Stomach smooth muscle (tissue), 2 donors: ENCODE results near the gene SMYD1.

Source experiments
- H3K27ac ChIP-seq: one replicate; pipeline ENCODE4 v1.7.0; 2013; ENCODE audit warnings: mild to moderate bottlenecking, low read length, inconsistent platforms
- H3K27me3 ChIP-seq, 2 donors: one replicate each; pipeline ENCODE4 v1.7.0; 2013; ENCODE audit warnings: low read length in 2 of 2; ENCODE audit not compliant: insufficient read depth in 2 of 2, control insufficient read depth in 1 of 2
- H3K36me3 ChIP-seq, 2 donors: one replicate each; pipeline ENCODE4 v1.7.0; 2013; ENCODE audit warnings: low read length in 2 of 2; ENCODE audit not compliant: control insufficient read depth in 2 of 2, insufficient read depth in 2 of 2
- H3K4me1 ChIP-seq: one replicate; pipeline ENCODE4 v1.7.0; 2013; ENCODE audit warnings: low read length; ENCODE audit not compliant: control insufficient read depth, insufficient read depth
- H3K4me3 ChIP-seq, 2 donors: one replicate each; pipeline ENCODE4 v1.7.0; 2013; ENCODE audit warnings: low read length in 2 of 2
- H3K9ac ChIP-seq, 2 donors: one replicate each; pipeline ENCODE4 v1.7.0; 2013; ENCODE audit warnings: low read length in 2 of 2, mild to moderate bottlenecking in 1 of 2
- H3K9me3 ChIP-seq, 2 donors: one replicate each; pipeline ENCODE4 v1.7.0; 2013; ENCODE audit warnings: low read length in 2 of 2; ENCODE audit not compliant: control insufficient read depth in 2 of 2
- donor health status: healthy.
- donor health status: Pancreatic carcinoma.

The SMYD1 gene

DNA sequence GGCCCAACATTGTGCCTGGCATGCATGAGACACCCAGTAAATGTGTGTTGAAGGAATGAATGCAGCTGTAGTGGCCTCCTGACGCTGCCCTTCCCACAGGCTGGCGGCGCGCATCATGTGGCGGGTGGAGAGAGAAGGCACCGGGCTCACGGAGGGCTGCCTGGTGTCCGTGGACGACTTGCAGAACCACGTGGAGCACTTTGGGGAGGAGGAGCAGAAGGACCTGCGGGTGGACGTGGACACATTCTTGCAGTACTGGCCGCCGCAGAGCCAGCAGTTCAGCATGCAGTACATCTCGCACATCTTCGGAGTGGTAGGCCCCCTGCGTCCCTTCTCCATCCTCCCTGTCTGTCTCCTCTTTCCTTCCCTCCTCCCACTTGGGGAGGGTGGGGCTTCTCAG is 20.1 kb downstream of the SMYD1 start:
- Histone ChIP-seq H3K27ac (no peak overlapping the region), H3K4me1 (no peaks in the 10 kb centered on the region), H3K9ac (no peak overlapping the region), H3K27me3 (no peaks in the 10 kb centered on the region), H3K36me3 (peaks cover 29 to 40% of the 10 kb centered on the region in 2 donors), H3K4me3 (no peak overlapping the region), H3K9me3 (no peaks in the 10 kb centered on the region)

DNA sequence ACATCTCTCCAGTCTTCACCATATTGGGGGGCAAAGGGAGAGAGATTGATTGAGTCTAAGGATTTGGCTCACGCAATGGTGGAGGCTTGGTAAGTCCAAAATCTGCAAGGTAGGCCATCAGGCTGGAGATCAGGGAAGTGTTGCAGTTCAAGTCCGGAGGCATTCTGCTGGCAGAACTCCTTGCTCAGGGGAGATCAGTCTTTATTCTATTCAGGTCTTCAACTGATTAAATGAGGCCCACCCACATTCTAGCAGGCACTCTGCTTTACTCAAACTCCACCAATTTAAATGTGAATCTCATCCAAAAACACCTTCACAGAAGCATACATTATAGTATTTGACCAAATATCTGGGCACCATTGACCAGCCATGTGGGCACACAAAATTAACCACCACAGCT is 21.4 kb downstream of the SMYD1 start:
- H3K4me1 ChIP-seq, result no peaks in the 10 kb centered on the region
- no peaks in the 10 kb centered on the region for H3K27me3 ChIP-seq
- H3K27ac ChIP-seq, result no peak overlapping the region
- H3K36me3 ChIP-seq, result peaks cover 29 to 42% of the 10 kb centered on the region in 2 donors
- H3K9ac ChIP-seq, result no peak overlapping the region
- no peaks in the 10 kb centered on the region for H3K9me3 ChIP-seq
- no peak overlapping the region for H3K4me3 ChIP-seq

DNA sequence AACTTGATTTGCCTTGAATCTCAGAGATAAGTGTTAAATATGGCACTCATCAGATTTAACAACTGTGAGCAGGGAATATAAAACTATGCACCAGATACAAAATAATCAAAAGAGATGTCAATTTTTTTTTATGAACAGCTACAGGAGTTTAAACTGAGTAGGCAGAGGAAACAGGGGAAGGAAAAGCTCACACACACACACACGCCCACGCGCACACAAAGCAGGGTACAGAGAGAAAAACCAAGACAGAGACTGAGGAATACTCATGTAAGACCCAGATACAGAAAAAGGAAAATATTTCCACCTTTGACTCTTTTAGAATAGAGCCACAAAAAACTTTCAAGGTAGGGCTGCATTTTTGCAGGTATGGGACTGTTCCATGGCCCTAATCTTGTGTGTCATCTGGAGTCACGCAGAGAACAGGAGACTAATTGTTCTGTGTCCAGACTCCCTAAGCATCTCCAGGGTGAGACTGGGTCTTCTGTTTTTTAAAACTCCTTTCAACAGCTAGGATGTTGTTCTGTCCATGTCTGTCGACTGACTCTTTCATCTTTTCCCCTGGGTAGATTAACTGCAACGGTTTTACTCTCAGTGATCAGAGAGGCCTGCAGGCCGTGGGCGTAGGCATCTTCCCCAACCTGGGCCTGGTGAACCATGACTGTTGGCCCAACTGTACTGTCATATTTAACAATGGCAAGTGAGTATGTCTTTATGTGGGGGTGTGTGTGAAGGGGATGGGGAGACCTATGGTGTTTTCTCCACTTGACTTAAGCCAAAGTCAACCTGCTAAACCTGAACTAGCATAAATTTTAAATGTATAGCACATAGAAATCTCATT is 23.0 kb downstream of the SMYD1 start:
- no peaks in the 10 kb centered on the region for H3K4me1 ChIP-seq
- no peak overlapping the region for H3K9ac ChIP-seq
- H3K9me3 ChIP-seq, result no peaks in the 10 kb centered on the region
- no peak overlapping the region for H3K27ac ChIP-seq
- peaks cover 29 to 44% of the 10 kb centered on the region in 2 donors for H3K36me3 ChIP-seq
- H3K27me3 ChIP-seq, result no peaks in the 10 kb centered on the region
- H3K4me3 ChIP-seq, result no peak overlapping the region

DNA sequence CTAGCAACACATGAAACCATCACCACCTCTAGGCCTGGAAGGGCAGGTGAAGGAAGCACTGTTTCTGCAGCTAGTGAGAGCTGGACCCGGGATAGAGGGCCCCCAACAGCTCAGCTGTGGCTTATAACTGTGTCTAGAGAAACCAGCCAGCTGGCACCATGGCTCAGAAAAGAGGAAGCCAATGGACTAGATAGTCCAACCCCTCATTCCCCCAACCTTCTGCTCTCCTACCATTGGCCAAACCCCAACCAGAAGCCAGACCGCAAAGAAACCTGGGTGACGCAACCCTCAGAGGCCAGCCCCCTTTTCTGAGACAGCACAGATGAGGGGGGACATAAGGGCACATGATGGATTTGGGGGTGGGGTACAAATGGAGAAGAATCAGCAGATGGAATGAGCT is 24.3 kb downstream of the SMYD1 start:
- Histone ChIP-seq H3K4me3 (no peak overlapping the region), H3K36me3 (peaks cover 34 to 51% of the 10 kb centered on the region in 2 donors), H3K27me3 (no peaks in the 10 kb centered on the region), H3K9me3 (no peaks in the 10 kb centered on the region), H3K27ac (peak overlapping the region; percentile 6), H3K4me1 (no peaks in the 10 kb centered on the region), H3K9ac (no peak overlapping the region)

DNA sequence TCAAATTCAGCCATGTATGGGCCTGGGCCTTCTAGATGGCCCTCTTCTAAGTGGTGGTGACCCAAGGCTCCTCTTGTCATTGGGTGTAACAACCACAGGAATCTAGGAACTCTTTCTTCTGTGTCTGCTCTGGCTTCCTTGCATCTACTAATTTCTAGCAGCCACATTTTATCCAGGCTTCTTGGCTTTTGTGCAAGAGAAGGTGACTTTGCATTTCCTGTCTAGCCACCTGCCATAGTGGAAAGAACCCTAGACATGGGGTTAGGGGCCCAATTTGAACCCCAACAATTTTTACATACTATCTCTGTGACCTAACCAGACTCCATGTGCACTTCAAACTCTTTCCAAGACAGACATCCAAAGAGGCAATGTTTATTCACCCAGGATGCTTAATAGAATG is 25.1 kb downstream of the SMYD1 start:
- Histone ChIP-seq H3K27ac (no peak overlapping the region), H3K27me3 (no peaks in the 10 kb centered on the region), H3K9ac (no peak overlapping the region), H3K4me3 (no peak overlapping the region), H3K4me1 (no peaks in the 10 kb centered on the region), H3K36me3 (peaks cover 35 to 50% of the 10 kb centered on the region in 2 donors), H3K9me3 (no peaks in the 10 kb centered on the region)

DNA sequence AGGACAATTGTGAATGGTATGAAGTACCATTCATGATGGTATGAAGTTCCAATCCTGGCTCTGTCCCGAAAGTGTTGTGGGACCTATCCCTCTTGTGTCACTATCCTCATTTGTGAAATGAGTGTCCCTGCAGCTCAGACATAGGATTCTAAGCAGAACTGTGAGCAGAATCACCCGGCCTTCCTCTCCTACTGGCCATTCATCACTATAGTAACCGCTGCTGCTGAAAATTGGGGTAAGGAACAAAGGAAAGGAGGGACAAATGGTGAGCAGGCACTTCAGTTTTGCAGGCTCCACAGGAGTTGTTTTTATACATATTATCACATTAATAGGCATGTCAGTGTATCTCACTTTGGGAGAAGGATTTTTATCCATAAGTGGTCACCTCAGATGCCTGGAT is 27.4 kb downstream of the SMYD1 start:
- no peaks in the 10 kb centered on the region for H3K4me1 ChIP-seq
- no peak overlapping the region for H3K4me3 ChIP-seq
- H3K9ac ChIP-seq, result no peak overlapping the region
- H3K36me3 ChIP-seq, result peaks cover 32 to 51% of the 10 kb centered on the region in 2 donors
- H3K27me3 ChIP-seq, result no peaks in the 10 kb centered on the region
- H3K9me3 ChIP-seq, result no peaks in the 10 kb centered on the region
- no peak overlapping the region for H3K27ac ChIP-seq

DNA sequence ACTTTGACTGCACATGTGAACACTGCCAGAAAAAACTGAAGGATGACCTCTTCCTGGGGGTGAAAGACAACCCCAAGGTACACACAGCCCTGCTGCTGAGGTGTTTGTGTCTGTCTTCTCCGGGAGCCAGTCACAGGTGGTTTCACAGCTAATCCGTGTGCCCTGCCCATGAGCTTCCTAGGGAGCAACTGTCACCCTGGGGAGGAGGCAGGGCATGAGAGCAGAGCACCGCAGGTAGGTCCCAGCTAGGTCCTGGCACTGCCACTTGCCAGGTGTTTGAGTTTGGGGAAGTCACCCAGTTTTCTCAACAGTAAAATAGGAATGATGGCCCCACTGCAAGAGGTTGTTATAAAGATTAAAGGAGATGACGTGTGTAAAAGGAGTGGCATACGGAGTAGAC is 29.1 kb downstream of the SMYD1 start:
- Histone ChIP-seq H3K27ac (no peak overlapping the region), H3K9ac (no peak overlapping the region), H3K4me3 (no peak overlapping the region), H3K9me3 (no peaks in the 10 kb centered on the region), H3K4me1 (no peaks in the 10 kb centered on the region), H3K27me3 (no peaks in the 10 kb centered on the region), H3K36me3 (peaks cover 34 to 42% of the 10 kb centered on the region in 2 donors)

DNA sequence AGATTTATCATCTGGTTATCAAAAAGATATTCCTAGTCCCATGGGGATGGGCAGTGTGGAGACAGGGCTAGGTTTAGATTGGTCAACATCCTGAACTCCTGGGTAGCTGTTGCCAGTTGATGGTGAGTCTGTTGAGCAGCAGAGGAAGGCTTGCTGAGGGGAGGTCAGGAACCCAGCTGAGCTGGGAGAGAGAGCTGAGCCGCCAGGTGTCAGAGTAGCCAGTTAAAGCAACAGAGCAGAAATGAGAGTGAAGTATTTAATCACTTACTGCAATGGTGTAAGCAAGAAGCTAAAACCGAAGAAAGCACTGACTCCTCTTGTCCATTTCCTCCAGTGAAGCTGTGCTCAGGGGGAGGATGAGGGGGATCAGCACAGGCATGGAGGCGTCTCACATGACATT is 29.6 kb downstream of the SMYD1 start:
- Histone ChIP-seq H3K4me3 (no peak overlapping the region), H3K9ac (no peak overlapping the region), H3K27ac (no peak overlapping the region), H3K4me1 (no peaks in the 10 kb centered on the region), H3K36me3 (peaks cover 30 to 37% of the 10 kb centered on the region in 2 donors), H3K9me3 (no peaks in the 10 kb centered on the region), H3K27me3 (no peaks in the 10 kb centered on the region)

DNA sequence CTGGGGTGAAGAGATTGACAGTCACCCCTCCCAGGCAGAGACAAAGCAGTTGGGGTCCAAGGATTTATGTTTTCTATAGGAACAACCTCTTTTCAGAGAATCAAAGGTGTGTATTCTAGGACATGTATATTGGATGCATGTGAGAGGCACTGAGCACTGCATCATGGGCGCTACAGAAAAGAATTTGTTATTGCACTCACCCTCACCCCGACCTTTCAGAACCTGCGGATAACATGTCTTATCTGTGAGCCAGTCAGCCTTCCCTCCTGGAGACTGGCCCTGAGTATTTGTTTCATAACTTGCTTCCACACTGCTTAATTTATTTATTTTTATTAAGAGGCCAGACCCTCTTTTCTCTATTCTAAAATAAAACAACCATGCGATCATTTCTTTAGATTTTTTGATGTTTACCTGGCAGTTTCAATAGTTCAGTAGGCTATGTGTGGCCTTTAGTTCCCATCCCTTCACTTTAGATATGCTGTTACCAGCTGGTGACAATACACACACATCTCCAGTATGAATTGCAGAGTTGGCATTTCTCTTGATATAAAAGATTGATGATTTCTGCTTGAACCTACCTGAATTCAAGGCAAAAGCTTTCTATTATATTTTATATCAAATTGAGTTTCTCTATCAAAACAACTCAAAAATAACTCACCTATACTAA is 30.4 kb downstream of the SMYD1 start:
- no peak overlapping the region for H3K9ac ChIP-seq

GRCh38 chr2:88098558-88098900 is 30.9 kb downstream of the SMYD1 start:
- no peaks in the 10 kb centered on the region for H3K4me1 ChIP-seq
- no peaks in the 10 kb centered on the region for H3K9me3 ChIP-seq
- no peak overlapping the region for H3K9ac ChIP-seq
- no peak overlapping the region for H3K27ac ChIP-seq
- H3K4me3 ChIP-seq, result no peak overlapping the region
- H3K36me3 ChIP-seq, result peaks cover 34 to 35% of the 10 kb centered on the region in 2 donors
- no peaks in the 10 kb centered on the region for H3K27me3 ChIP-seq

More for the DNA sequence above, 30.4 kb downstream of the SMYD1 start:
- Histone ChIP-seq H3K36me3 (peaks cover 31 to 35% of the 10 kb centered on the region in 2 donors), H3K27ac (no peak overlapping the region), H3K4me1 (no peaks in the 10 kb centered on the region), H3K9me3 (no peaks in the 10 kb centered on the region), H3K27me3 (no peaks in the 10 kb centered on the region), H3K4me3 (no peak overlapping the region)
